HepG2 (cell line): ENCODE results near the gene UBAP2L. TPM values are rescaled to one million over a fixed set of nuclear protein-coding genes. Genes with fewer than 3 reads are reported as not detected.
A peak's percentile ranks its signal among the peaks of the same experiment; 100 is the strongest.

Experiments used
- ARHGAP35 ChIP-seq: sonication (generic); formaldehyde crosslinking; IDR thresholded peaks from 2 replicates; pipeline ENCODE4 v1.9.0; 2022; ENCODE audit warnings: mild to moderate bottlenecking, inconsistent platforms, moderate library complexity, missing genetic modification reagents, borderline replicate concordance
- ASH2L ChIP-seq: fragments of 300-600, 200-600 bp; sonication (generic); IDR thresholded peaks from 2 replicates; pipeline ENCODE4 v1.7.0; 2017; ENCODE audit warnings: low read depth, mild to moderate bottlenecking, moderate library complexity, mixed read lengths, low read length; ENCODE audit not compliant: insufficient read length
- BRF2 ChIP-seq: sonication (generic); formaldehyde crosslinking; IDR thresholded peaks from 2 replicates; pipeline ENCODE4 v1.8.1; 2022; ENCODE audit warnings: mild to moderate bottlenecking, missing genetic modification reagents
- GRHL1 ChIP-seq: sonication (generic); formaldehyde crosslinking; conservative IDR thresholded peaks from 2 replicates; pipeline ENCODE4 v1.8.0; 2022; ENCODE audit warnings: missing genetic modification reagents
- HINFP ChIP-seq: sonication (generic); formaldehyde crosslinking; IDR thresholded peaks from 2 replicates; pipeline ENCODE4 v1.4.0; 2020; ENCODE audit warnings: low read depth, mild to moderate bottlenecking, missing genetic modification reagents
- HNRNPH1 ChIP-seq: fragments of 200-400 bp; formaldehyde crosslinking; optimal IDR thresholded peaks from 2 replicates; pipeline ENCODE3; 2017; ENCODE audit warnings: mild to moderate bottlenecking, low read depth, low read length
- IRF2 ChIP-seq: IDR thresholded peaks from 2 replicates; pipeline ENCODE4 v1.6.1; 2018; ENCODE audit warnings: missing genetic modification reagents, missing compliant biosample characterization
- ISX ChIP-seq: sonication (generic); formaldehyde crosslinking; conservative IDR thresholded peaks from 2 replicates; pipeline ENCODE4 v1.5.0; 2020; ENCODE audit warnings: missing genetic modification reagents
- JUN ChIP-seq: sonication (generic); formaldehyde crosslinking; IDR thresholded peaks from 2 replicates; pipeline ENCODE4 v1.4.0; 2020; ENCODE audit warnings: mild to moderate bottlenecking, missing genetic modification reagents
- KMT2A ChIP-seq: sonication (generic); formaldehyde crosslinking; IDR thresholded peaks from 2 replicates; pipeline ENCODE4 v1.4.0; 2020; ENCODE audit warnings: missing genetic modification reagents
- MXI1 ChIP-seq: IDR thresholded peaks from 3 replicates; pipeline ENCODE4 v1.6.1; 2012; ENCODE audit warnings: low read depth, low read length, inconsistent platforms, borderline replicate concordance
- PRDM4 ChIP-seq: sonication (generic); formaldehyde crosslinking; IDR thresholded peaks from 2 replicates; pipeline ENCODE4 v1.9.0; 2021; ENCODE audit warnings: missing genetic modification reagents, borderline replicate concordance
- RBM39 ChIP-seq: fragments of 200-400 bp; formaldehyde crosslinking; IDR thresholded peaks from one replicate; pipeline ENCODE4 v1.6.1; 2018; ENCODE audit warnings: antibody characterized with exemption, mild to moderate bottlenecking, low read depth, low read length; ENCODE audit not compliant: poor library complexity, severe bottlenecking
- ZBTB42 ChIP-seq: sonication (generic); formaldehyde crosslinking; IDR thresholded peaks from 2 replicates; pipeline ENCODE4 v1.5.0; 2020; ENCODE audit warnings: mild to moderate bottlenecking, missing genetic modification reagents
- ZFY ChIP-seq: sonication (generic); formaldehyde crosslinking; IDR thresholded peaks from 2 replicates; pipeline ENCODE4 v1.4.0; 2020; ENCODE audit warnings: missing genetic modification reagents
- ZGPAT ChIP-seq: IDR thresholded peaks from 2 replicates; pipeline ENCODE4 v1.6.1; 2016; ENCODE audit warnings: mild to moderate bottlenecking
- ZNF260 ChIP-seq: sonication (generic); formaldehyde crosslinking; IDR thresholded peaks from 2 replicates; pipeline ENCODE4 v1.4.0; 2020; ENCODE audit warnings: missing genetic modification reagents, low read depth, mild to moderate bottlenecking, borderline replicate concordance
- ZNF34 ChIP-seq: sonication (generic); formaldehyde crosslinking; IDR thresholded peaks from 2 replicates; pipeline ENCODE4 v1.4.0; 2020; ENCODE audit warnings: mild to moderate bottlenecking, missing genetic modification reagents, borderline replicate concordance
- polyA plus RNA-seq, 8 experiments: library from polyadenylated mRNA; depleted of rRNA in 3 of 8; stranded (reverse) in 7 of 8; unstranded in 1 of 8; fragments of >200 nt; fragmentation: Illumina TruSeq in 4 of 8; extraction: Trizol in 4 of 8; gene quantifications; 2 replicates each; pipeline versions ENCODE4 v1.2.1 to v1.2.3, GENCODE V29; 2011 to 2016; ENCODE audit warnings: low read depth in 4 of 8, missing spikeins in 1 of 8, mixed read lengths in 1 of 8; ENCODE audit not compliant: insufficient read depth in 1 of 8
- total RNA-seq, 5 experiments: library from RNA; depleted of rRNA; stranded (reverse); fragments of >200 nt; fragmentation: Illumina TruSeq; extraction: Trizol; gene quantifications; 2 replicates each; pipeline ENCODE4 v1.2.3, GENCODE V29; 2016; ENCODE audit warnings: low read depth in 1 of 5

Gene UBAP2L
- total and polyA plus RNA-seq, 2 of the 13 experiments (the other 11 are each of a cell fraction or from before 2014, with no cell fraction given): 74.2 to 159 TPM

GRCh38 chr1:154237880-154238506 is 17.2 kb downstream of the UBAP2L start (continued):
- TF ChIP-seq ZGPAT (no peak), ZBTB42 (CRISPR knock-in tag) (no peak), KMT2A (CRISPR knock-in tag) (no peak), BRF2 (CRISPR knock-in tag) (0 out of 2 replicates have a peak, but pooled peaks have one; percentile 10), ISX (CRISPR knock-in tag) (no peak), RBM39 (no peak), MXI1 (no peak), PRDM4 (CRISPR knock-in tag) (no peak), ZFY (CRISPR knock-in tag) (peak; percentile 3; the same call in 1 of the 2 replicates), HINFP (CRISPR knock-in tag) (no peak), HNRNPH1 (no peak), JUN (CRISPR knock-in tag) (no peak), GRHL1 (CRISPR knock-in tag) (no peak), ZNF34 (CRISPR knock-in tag) (no peak), ASH2L (peak; percentile 38), ZNF260 (no peak), IRF2 (CRISPR knock-in tag) (0 out of 2 replicates have a peak, but pooled peaks have one; percentile 18), ARHGAP35 (no peak)
